Epithelial cell of esophagus (primary cell): ENCODE results near the gene CCDC102B.

Source experiments
- DNase-seq: peaks from one replicate; pipeline ENCODE4 v3.0.0; 2010; ENCODE audit warnings: low read depth
- H3K4me3 ChIP-seq: 2 replicates; pipeline ENCODE4 v1.5.1; 2011; ENCODE audit warnings: mild to moderate bottlenecking, low read length, control low read depth
- TF ChIP-seq, protein P1 (sequence below): IDR thresholded peaks from 2 replicates; pipeline ENCODE4 v1.5.1; 2011; ENCODE audit warnings: low read depth, mild to moderate bottlenecking, low read length, control low read depth, inconsistent platforms; ENCODE audit not compliant: insufficient read depth; ENCODE audit errors: missing control alignments

Gene CCDC102B

DNA sequence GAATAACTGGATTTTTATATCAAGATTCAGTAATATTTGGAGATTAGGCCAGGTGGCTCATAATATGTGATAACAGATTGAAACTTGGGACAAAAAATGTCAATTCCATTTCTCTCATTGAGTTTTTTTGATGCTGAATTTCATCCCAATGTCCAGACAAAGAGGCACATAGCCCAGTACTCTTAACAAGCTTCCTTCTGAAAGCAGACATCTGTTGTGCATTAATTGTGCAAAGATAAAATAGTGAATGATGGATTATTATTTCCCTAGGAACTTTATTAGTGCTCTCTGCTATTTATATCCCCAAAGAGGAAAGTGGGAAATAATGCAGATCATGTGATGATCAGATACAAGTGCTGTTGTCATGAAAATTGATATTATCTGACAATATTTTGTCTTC is 234.1 kb downstream of the CCDC102B start:
- DNase-seq = no peak
- no peak overlapping the region for H3K4me3 ChIP-seq
- TF ChIP-seq, protein P1, sequence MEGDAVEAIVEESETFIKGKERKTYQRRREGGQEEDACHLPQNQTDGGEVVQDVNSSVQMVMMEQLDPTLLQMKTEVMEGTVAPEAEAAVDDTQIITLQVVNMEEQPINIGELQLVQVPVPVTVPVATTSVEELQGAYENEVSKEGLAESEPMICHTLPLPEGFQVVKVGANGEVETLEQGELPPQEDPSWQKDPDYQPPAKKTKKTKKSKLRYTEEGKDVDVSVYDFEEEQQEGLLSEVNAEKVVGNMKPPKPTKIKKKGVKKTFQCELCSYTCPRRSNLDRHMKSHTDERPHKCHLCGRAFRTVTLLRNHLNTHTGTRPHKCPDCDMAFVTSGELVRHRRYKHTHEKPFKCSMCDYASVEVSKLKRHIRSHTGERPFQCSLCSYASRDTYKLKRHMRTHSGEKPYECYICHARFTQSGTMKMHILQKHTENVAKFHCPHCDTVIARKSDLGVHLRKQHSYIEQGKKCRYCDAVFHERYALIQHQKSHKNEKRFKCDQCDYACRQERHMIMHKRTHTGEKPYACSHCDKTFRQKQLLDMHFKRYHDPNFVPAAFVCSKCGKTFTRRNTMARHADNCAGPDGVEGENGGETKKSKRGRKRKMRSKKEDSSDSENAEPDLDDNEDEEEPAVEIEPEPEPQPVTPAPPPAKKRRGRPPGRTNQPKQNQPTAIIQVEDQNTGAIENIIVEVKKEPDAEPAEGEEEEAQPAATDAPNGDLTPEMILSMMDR = no peak

DNA sequence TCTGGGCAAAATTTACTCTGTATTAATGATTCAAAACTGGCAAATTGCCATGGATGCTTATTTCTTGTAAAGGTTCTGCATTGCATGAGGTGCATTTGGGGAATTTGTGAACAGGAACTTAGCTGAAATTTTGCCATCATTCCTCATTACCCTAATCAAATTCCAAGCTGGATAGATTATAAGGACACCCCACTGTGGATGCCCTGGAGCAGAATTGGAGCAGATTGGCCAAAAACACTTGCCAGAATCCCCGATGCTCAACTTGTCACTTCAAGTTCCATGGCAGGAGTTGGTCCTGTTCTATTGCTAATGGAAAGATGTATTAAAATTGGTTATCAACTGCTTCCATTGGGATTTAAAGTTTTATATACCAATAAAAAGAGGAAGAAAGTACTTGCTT is 237.9 kb downstream of the CCDC102B start:
- TF ChIP-seq, protein P1 = no peak
- DNase-seq = no peak
- H3K4me3 ChIP-seq = no peak overlapping the region

DNA sequence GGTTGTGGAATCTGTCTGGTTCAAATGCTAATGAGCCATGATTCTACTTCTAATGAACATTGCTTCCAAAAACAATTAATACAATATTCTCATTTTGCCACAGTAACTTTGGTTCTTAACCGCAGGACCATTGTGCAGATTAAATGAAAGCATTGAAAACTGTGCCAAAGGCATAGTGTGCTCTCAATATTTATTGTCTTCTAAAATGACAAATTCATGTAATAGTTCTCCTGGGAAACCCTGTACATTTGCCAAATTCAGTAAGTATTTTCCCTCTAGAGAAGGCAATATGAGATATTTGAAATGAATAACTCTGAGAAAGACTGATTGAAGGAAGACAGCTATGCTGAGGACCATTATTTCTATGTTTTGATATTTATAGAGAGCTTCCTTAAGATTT is 246.3 kb downstream of the CCDC102B start:
- no peak for DNase-seq
- TF ChIP-seq, protein P1 = no peak
- H3K4me3 ChIP-seq = no peak overlapping the region

GRCh38 chr18:69064063-69064462 is 266.2 kb downstream of the CCDC102B start:
- DNase-seq = no peak
- no peak overlapping the region for H3K4me3 ChIP-seq
- TF ChIP-seq, protein P1 = no peak

GRCh38 chr18:69067048-69067447 is 269.2 kb downstream of the CCDC102B start:
- TF ChIP-seq, protein P1 = no peak
- no peak for DNase-seq

GRCh38 chr18:69071680-69072079 is 273.8 kb downstream of the CCDC102B start:
- TF ChIP-seq, protein P1 = no peak
- no peak overlapping the region for H3K4me3 ChIP-seq
- no peak for DNase-seq

More at GRCh38 chr18:69067048-69067447, 269.2 kb downstream of the CCDC102B start:
- H3K4me3 ChIP-seq = no peak overlapping the region

- TF ChIP-seq, protein P1 = no peak
- no peak for DNase-seq
- no peak overlapping the region for H3K4me3 ChIP-seq
Measured at GRCh38 chr18:69081846-69082245, 284.0 kb downstream of the CCDC102B start.
